HL-60/S4 (cell line): Measurements from ENCODE around the gene PLXNA4.

Experiments used
- in situ Hi-C: fragments of 300-500 bp; cut with MboI; formaldehyde crosslinking; loops from 2 replicates; pipeline ENCODE4 v1.14.3; 2022; ENCODE audit warnings: low sequenced_read_pairs

PLXNA4 gene

GRCh38 chr7:132290021-132290420 is 286.2 kb downstream of the PLXNA4 start:
- in situ Hi-C loops: no loop called here

GRCh38 chr7:132286836-132287235 is 289.4 kb downstream of the PLXNA4 start:
- in situ Hi-C loops: no loop called here

- in situ Hi-C loops: no loop called here
Measured at GRCh38 chr7:132280335-132280734, 295.9 kb downstream of the PLXNA4 start.

- in situ Hi-C loops: no loop called here
Measured at GRCh38 chr7:132279718-132280117, 296.6 kb downstream of the PLXNA4 start.

GRCh38 chr7:132276976-132277725 is 299.1 kb downstream of the PLXNA4 start:
- in situ Hi-C loops: no loop called here

DNA sequence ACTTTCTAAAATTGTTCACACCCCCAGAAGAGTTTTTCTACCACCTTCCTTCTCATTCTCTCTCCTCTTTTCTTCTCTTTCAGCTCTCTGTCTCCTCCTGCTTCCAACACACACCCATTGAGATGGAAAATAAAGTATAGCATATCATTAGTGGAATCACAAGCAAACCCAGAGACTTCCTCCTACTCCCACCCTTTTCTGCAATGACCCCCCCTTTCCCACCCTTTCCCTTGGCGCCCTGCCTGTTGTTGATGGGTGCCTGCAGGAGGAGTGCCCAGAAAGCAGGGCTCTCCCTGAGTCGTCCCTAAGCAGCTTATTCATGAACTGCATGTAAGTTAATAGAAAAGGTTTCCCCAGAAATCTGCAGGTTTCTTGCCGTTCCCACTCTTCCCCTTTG is 300.0 kb downstream of the PLXNA4 start:
- in situ Hi-C loops: no loop called here

DNA sequence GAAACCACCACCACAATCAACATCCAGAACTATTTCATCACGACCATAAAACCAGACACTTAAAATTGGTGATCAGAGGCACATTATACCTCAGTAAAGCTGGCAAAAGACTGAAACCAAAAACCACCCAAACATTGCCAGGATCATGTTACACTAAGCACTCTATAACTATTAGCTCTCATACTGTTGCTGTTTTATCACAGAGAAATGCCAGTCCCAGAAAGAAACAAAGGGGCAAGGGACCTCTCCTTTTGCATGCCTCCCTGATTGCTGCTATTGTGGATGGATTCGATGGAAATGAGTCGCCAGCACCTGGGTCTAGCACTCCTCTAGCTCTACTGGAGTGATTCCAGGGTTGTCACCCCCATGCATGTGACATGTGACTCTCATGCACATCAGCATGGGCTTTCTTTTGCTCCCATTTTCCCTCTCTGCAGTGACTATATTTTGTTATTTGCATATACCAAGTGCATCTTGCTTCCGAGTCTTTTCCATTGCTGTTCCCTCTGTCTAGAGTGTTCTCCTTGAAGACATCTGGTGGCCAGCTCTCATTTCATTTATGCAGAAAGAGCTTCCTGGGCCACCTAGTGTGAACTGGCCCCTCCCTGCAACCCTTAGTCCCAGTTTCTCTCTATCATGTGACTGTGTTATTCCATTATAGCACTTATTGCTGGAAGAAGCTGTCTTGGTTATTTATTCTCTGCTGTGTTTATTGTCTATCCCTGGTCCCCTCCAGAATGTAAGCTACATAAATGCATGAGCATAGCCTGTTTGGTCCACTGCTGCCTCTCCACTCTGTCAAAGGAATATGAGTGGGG is 300.6 kb downstream of the PLXNA4 start:
- in situ Hi-C loops: no loop called here

- in situ Hi-C loops: no loop called here
Measured at GRCh38 chr7:132272763-132273371, 303.4 kb downstream of the PLXNA4 start.

DNA sequence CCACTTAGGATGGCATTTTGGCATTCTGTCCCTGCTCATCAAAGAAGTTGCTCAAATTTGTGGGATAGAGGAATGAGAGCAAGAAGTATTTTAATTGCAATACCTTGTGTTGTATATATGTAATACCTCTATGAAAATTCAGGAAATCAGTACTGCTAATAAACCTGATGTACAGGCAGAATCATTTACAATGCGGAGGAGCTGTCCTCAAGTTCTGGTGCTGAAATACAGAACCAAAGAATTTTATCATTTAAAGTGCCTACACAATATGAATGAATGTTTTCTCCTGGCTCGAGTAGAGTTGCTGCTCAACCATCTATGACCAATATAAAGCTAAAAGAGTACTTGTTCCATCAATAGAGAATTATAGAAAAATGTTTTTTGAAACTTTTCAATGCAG is 305.8 kb downstream of the PLXNA4 start:
- in situ Hi-C loops: no loop called here

DNA sequence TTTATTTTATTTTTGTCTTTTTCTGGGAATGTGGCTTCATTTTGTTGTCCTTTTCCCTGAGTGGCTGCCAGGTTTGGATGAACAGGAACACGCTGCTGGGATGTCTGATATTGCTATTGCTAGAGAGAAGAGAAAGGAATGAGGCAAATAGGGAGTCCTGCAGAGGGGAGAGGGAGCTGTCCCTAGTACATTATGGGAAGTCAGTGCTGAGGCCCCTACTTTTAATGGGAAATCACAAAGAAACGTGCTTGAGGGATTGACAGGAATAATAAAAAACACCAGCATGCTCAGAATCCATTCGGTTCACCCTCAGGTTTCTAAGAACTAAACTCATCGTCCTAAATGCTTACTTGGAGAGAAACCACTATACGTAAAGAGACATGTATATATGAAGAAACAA is 306.6 kb downstream of the PLXNA4 start:
- in situ Hi-C loops: no loop called here

DNA sequence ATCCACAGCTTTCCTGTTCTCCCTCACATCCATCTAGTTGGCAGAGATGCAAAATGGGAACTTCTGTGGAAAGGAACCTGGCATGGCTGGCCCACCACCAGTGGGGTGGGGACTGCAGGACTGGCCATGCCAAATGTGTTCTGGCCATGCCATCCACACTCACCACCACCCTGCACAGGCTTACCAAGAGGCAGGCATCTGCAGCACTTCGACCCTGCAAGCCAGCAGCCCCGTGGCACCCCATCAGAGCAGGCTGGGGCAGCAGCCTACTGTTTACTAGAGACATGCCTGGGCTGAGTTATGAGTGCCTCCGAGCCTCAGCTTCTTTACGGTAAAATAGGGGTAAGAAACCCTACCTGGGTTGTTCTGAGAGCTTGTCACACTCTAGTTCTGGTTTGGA is 313.1 kb downstream of the PLXNA4 start:
- in situ Hi-C loops: no loop called here

DNA sequence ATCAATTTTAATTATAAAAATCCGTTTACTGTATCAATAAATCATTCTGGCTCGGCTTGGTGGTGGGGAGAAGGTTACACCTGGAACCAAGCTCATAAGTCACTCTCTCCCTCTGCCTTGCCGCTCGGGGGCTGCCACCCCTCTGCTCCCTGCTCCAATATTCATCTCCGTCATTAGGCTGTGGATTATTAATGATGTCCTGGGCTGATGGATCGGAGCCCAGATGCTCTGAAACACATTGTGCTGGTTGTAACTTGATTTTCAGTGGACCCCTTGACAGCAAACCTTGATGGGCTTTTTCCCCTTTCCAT is 314.2 kb downstream of the PLXNA4 start:
- in situ Hi-C loops: no loop called here

- in situ Hi-C loops: no loop called here
Measured at GRCh38 chr7:132261327-132262159, 314.7 kb downstream of the PLXNA4 start.

DNA sequence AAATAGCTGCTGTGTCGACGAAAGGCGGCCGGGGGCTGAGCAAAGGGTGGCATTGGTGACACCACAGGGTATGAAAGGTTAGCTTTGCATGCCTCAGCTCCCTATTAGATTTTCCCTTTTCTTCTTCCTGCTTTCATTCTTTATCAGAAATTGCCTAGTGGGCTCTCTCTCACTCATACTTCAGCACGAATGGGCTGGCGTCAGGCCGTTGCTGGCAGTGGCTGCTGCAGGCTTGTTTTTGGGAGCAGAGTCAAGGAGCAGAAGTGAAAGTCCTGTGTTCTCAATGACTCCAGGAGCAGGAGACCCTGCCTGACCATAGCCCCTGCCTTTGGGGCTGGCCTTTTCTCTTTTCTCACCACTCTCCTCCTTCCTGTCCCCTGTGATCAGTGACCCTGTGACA is 318.0 kb downstream of the PLXNA4 start:
- in situ Hi-C loops: no loop called here

DNA sequence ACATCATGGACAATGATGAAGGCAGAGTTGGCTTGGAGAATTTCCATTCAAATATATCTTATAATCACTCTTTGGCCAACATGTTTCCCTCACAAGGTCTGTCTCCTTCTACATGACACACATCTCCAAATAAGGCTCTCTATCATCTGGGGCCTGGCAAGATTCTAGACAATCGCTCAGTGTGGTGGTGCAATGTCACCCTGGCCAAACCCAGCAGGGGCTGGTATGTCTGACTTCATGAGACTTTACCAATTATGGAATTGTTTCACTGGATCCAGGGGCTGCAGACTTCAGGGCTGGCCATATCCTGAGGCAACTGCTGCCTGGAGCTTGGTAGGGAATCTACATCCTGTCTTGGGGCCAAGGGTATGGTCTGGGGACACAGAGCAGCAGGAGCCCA is 319.0 kb downstream of the PLXNA4 start:
- in situ Hi-C loops: no loop called here

- in situ Hi-C loops: no loop called here
Measured at GRCh38 chr7:132256721-132257212, 319.5 kb downstream of the PLXNA4 start.

DNA sequence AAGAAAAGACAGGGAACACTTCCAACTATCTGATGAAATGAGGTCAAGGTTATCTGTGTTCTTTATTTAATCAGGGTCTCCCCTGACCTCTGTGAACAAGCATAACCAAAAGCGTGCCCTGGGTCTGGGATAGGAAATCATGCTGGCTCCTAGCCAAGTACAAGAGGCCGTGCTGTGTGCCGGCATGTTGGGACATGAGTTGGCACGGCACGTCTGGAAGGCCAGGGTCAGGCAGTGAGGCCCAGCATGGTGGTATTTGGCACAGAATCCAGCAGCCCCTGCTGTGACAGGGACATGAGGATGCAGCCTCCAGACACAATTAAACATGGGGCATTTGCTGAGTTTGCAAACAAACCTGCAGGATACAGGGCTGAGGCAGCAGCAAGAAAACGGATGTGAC is 320.4 kb downstream of the PLXNA4 start:
- in situ Hi-C loops: no loop called here

GRCh38 chr7:132255115-132255797 is 321.0 kb downstream of the PLXNA4 start:
- in situ Hi-C loops: no loop called here

- in situ Hi-C loops: no loop called here
Measured at GRCh38 chr7:132254455-132254854, 321.8 kb downstream of the PLXNA4 start.

- in situ Hi-C loops: no loop called here
Measured at GRCh38 chr7:132252793-132253100, 323.5 kb downstream of the PLXNA4 start.

DNA sequence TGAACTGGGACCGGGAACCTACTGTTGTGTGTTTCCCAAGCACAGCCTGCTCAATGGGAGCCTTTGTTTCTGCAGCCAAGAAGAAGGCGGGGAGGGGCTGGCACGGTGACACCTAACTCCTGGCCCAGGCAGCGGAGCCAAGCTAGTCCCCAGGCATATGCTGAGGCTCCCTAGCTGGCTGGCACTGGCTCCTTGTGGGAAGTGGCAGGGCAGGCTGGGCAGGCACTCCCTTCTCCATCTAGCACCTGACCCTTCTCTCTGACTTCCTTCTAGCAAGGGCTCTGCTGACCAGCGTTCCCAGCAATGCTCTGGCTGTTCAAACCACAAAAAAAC is 325.0 kb downstream of the PLXNA4 start:
- in situ Hi-C loops: no loop called here
